ENCODE data around the gene SERPINA10.

GRCh38 chr14:94292872-94293577 lies at the start of gene SERPINA10:
- TF ChIP-seq POLR2AphosphoS5 (IDR thresholded peaks at IDR 0.05; ENCODE audit: insufficient read depth in 1 of 2, low read depth in 1 of 2) (no peak), POLR2A (IDR thresholded peaks at IDR 0.05) (no peak)
- TF ChIP-seq, protein P1, sequence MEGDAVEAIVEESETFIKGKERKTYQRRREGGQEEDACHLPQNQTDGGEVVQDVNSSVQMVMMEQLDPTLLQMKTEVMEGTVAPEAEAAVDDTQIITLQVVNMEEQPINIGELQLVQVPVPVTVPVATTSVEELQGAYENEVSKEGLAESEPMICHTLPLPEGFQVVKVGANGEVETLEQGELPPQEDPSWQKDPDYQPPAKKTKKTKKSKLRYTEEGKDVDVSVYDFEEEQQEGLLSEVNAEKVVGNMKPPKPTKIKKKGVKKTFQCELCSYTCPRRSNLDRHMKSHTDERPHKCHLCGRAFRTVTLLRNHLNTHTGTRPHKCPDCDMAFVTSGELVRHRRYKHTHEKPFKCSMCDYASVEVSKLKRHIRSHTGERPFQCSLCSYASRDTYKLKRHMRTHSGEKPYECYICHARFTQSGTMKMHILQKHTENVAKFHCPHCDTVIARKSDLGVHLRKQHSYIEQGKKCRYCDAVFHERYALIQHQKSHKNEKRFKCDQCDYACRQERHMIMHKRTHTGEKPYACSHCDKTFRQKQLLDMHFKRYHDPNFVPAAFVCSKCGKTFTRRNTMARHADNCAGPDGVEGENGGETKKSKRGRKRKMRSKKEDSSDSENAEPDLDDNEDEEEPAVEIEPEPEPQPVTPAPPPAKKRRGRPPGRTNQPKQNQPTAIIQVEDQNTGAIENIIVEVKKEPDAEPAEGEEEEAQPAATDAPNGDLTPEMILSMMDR (IDR thresholded peaks at IDR 0.05), result no peak
